NCI-H1105 treated with DMSO at 0.1 percent for 48 hours (cell line): ENCODE measurements around the gene ANTXR1.

Experiments used
- DNase-seq: peaks from one replicate; lab custom pipeline; 2025; lab: John Stamatoyannopoulos, UW

Gene ANTXR1

DNA sequence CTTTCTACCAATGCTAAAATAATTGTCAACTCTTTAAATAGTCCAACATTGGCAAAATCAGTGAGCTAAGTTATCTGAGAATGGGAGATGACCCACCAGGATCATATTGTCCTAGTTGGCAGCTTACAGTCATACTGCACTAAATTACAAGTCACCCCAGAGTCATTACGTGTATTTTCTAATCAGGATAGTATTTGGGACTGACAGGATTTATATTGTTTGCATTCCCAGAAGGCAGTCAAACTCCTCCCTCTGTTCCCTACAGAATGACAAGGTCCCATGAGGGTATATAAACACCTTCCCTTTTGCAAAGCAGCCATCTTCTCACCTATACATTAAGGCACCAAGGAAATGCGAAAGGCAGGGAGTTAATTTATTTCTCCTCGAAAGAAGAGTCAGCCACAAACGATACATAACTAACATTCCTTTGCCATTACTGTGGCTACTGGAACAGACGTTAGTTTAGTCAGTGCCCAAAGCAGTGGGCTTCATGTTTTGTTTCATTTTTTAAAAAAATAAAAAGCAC is 125.3 kb downstream of the ANTXR1 start:
- no peak for DNase-seq

DNA sequence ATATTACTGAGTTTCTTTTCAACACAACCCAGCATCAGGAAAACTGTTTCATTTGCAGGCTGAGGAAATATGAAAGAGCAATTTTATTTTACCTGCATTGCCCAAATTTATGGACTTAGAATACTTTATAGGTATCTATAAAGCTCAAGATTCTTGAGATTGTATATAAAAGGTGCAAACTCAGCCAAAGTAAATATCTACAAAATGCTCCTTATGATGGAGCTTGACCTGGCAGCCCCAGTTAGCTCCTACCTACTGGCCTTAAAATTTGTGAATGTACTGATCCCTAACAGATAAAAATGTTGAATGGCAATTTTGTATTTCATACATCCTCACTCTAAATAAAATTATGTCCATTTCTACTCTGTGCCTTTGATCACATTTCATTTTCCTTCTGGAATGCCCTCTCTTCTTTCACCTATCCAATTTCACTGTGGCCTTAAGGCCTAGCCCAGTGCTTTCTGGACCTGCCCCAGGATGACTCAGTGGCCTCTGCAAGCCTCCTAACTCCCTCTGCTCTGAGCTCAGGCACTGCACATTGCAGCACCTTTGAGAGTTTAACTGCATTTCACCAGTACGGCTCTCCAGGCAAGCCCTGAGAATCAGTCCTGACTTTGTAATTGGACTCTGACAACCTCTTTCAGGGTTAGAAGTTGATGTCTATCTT is 125.9 kb downstream of the ANTXR1 start:
- no peak for DNase-seq

DNA sequence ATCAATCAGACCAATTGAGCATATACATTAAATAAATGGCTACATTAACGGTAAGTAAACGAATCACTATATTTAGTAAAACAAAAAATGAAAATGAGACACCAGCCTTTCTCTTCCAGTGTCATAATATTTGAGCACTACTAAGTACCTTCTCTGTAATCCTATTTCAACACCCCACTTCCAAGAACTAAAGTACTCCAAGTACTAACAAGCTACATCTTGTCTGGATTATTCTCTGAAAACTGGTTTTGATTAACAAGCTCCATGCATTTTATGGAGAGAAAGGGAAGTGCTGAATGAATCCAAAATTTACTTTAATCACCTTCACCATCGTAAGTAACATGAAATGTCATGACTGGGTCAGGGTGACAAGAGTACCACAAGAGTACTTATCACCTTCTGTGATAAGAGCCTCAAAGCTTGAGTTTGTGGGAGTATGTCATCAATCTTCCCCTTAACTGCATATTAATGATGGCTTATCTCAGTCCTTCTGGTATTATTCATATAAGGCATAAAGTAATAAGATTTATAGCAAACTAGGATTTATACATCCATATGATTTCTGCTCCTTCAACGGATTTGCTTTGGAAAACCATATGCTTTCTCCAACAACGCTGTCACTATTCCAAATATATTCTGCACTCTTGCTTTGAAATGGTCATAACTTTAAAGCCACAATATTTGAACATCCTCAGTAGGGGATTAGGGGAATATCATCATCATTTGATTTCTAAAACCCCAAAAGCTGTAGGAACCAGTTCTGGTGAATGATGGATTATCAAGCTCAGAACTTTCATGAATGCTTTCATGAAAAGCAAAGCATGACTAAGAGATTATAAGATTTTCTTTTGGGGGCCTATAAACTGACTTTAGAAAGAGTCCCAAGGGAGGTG is 127.0 kb downstream of the ANTXR1 start:
- no peak for DNase-seq

DNA sequence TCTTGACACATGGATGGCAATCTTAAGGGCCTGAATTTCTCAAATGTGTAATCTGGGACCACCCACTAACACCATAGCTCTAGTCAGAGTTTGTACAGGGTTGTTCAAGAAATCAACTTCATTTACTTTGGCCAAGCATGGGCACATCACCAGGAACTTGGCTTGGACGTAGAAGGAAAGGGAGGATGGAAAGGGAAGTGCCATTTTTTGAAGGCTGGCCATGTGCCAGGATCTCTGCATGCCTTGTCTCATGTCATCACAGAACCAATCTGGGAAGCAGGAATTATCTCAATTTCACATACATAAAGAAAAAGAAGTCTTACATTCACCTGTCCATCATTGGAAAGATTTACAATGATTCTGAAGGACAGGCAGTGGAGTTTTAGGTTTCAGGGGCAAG is 128.1 kb downstream of the ANTXR1 start:
- no peak for DNase-seq

DNA sequence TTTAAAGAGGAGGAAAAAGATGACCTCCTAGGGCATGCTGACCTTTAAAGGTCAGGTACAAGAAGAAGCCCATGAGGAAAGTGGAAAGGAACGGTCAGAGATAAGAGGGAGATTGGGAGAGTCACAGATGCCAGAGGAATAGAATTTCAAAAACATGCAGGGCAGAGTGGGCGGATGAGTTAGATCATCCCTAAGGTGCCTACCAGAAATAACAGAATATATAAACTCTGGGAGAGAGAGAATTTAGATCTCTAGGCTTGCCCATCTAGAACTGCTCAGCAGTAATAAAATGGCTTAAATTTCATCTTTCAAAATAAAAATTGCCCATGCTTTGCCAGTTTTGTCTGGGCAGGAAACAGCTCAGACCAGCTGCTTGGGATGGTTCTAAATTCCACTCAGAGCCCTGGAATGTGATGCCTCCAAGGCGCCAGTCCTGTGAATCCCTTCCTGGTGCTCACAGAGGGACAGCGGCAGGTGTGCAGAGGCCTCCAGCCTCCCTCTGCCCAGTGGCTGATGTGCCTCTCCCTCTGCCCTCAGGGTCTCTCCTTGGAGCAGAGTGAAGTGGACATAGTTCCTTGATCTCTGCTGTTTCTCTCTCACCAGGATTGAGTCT is 130.9 kb downstream of the ANTXR1 start:
- DNase-seq, result no peak

DNA sequence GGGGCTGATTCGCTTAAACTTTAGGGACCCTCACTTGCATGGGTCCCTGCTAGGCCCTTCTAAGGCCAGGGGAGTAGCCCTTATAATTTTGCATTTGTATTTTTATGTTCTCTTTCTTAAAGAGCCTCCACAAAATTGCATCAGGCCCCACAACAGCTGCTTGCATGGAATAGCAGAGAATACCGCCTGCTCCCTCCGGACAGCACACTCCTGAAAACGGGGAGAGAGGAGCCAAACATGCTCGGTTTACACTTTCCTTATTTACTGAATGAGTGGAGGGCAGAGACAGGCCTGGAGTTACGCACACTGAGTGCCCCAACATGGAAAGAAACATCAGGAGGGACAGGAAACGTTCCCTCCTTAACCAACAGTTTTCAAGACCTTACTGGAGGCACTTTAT is 132.2 kb downstream of the ANTXR1 start:
- DNase-seq, result no peak

DNA sequence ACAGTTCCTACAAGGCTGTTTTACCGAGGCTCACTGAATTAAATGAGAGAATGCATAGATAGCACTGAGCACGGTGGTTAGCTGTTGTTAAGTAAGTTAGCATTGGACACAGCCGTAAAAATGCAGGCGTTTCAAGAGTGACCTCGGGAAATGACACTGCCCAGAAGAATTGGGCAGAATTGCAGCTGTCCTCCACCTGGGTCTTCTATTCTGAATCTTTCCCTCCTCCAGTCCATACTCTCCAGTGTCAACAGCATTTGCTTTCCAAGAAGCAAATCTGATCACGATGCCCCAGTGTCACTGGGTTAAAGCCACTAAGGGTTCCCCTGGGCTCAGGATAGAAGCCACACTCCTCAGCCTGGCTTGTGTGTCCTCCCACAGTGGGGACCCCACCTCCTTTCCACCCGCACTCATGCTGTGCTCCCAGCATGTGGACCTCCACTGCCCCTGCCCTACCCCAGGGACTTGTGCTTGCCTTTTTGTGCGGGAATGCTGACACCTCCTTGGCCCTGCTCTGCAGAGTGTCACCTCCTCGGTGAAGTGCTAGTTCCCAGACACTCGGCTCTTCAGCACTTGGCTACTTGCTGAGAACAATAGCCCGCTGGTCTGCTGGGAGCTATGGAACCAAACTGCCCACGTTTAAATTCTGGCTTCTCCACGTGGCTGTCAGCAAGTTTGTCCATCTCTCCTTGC is 135.0 kb downstream of the ANTXR1 start:
- no peak for DNase-seq

DNA sequence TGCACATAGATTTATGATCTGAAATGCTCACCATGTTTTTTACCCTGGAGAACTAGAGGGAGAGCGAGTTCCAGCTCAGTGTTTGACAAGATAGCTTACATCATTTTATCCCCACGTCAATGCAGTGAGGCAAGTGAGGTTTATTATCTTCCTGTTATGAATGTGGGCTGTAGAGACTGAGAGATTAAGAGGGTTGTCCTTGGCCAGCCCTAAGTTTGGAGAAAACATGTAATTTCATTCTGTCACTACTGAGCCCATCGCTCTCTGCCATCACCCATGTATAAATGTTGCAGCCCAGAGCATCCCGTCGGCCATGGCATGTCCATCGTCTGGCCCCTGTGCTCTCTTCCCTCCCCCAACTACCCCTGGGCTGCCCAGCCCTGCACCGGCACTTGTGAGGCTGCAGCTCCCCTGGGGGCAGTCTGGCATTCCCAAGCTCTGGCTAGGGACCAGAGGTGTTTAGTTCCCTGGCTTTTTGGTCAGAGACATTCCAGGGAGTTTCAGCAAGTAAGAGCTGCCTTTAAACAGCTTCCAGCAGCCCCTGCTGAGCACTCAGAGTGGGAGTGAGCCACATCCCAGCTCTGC is 136.7 kb downstream of the ANTXR1 start:
- DNase-seq, result no peak

DNA sequence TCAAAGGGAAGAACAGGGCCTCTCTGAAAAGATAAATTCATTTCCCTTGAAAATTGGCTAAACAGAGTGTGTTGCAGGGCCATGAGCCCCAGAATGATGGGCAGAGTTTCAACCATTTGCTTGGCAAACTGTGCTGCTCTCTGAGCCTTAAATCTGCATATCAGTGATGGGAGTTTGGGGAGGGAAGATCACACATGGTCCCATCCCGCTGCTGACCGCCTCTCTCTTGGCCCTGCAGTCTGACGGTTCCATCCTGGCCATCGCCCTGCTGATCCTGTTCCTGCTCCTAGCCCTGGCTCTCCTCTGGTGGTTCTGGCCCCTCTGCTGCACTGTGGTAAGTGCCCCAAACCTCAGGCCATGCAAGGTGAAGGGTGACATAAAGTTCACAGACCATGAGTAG is 139.0 kb downstream of the ANTXR1 start:
- no peak for DNase-seq

DNA sequence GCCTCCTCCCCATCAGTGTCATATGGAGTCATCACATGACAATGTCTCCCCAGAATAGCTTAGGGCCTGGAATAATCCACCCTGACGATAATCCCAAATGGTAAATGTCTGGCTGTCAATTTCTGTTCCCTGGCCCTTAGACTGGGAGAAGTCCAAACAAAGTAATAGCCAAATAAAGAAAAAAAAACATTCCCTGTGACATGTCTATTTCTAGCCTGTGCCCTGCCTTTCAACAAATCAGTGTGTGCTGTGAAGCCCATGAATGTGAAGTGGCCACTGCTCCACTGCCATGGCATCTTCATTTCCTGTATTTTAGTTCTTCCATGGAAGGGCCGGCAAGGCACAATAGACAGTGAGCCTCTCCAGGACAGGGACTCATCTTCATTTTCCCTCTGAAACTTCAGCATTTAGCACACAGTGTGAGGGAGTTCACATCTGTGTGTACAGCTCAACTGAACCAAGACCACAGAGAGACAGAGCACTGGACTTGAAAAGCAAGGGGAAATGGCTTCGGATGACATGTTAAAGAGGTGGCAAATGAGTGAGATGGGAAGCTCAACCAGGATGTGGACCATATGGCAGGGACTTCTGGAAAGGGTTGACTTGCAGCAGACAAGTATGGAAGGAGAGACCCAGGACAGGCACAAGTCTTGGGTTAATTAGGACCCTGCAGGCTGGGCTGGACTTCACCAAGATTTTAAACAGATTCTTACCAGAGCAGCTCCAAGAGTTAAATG is 140.0 kb downstream of the ANTXR1 start:
- DNase-seq, result no peak

DNA sequence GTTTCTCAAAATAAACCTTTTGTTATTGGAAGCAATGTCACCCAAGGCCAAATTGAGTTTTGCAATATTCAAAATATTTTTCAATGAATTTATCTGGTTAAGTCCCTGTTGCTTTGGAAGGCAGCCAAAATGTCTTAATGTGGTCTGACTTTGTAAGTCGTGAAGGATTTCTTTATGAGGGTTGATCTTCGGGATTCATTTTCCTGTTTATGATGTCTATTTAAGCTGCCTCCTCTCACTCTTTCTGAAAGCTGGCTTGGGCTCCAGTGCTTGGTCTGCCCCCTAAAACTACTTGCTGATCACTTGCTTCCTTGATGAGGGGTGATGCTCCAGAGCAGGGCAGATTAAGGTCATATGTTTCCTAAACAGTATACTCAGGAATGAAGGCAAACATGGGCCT is 141.1 kb downstream of the ANTXR1 start:
- DNase-seq, result no peak

DNA sequence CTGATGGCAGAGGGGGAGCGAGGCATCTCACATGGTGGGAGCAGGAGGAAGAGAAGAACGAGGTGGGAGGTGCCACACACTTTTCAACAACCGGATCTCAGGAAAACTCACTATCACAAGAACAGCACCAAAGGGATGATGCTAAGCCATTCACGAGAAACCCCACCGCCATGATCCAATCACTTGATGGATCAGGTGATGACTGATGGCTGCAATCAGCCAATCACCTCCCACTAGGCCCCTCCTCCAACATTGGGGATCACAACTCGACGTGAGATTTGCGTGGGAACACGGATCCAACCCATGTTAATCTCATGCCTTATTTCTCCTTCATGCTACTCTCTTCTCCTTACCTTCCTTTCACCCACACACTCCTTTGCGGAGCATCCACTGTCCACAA is 143.6 kb downstream of the ANTXR1 start:
- DNase-seq, result no peak

DNA sequence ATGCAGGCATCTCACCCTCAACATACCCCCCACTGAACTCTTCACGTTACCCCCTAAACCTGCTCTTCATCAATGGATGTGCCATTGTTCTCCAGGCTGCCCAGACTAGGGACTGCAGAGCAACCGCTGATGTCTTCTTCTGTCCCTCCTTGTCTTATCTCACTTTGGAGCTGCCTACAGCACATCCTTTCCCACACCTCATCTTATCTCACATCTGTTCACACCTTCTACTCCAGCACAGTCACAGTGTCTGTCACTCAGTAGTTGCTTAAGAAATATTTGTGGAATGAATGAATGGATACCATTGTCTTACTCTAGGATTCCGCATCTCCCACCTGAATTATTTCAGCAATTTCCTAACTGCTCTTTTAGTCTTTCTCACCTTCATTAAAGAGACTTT is 144.5 kb downstream of the ANTXR1 start:
- no peak for DNase-seq

DNA sequence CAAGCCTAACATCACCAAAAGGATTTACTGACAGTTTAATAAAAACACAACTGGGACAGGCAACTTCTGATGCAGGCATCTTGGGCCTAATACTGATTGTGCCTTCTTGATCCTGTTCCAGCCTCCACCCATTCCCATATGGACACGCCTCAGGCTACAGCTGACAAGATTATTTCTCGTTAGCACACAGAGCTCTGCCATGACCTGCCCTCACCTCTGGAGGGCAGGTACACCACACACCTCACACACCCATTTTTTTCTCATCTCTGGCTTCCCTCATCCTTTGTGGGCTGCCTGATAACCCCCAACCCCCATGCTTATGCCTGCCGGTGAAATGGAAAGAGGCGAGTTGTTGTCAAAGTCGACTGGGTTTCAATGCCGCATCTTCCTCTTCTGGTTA is 147.0 kb downstream of the ANTXR1 start:
- peak; percentile 11 for DNase-seq

DNA sequence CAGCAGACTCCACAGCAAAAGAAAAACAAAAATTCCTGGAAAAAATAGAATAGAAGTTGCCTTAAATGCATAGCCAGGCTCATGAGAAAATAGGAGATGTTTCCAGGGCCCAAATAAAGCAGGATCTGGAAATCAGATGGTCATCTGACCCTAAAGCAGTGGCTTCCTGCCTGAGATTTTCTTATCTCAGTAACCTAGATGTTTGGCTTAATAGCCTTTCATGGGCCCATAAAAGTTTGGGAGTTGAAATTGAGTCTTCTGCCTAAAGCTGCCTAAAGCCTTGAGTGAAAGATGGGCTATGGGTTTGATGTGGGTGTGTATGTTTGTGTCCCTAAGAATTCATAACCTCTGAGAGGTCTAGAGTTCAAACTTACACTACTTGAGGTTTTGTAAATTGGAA is 149.1 kb downstream of the ANTXR1 start:
- DNase-seq, result no peak

DNA sequence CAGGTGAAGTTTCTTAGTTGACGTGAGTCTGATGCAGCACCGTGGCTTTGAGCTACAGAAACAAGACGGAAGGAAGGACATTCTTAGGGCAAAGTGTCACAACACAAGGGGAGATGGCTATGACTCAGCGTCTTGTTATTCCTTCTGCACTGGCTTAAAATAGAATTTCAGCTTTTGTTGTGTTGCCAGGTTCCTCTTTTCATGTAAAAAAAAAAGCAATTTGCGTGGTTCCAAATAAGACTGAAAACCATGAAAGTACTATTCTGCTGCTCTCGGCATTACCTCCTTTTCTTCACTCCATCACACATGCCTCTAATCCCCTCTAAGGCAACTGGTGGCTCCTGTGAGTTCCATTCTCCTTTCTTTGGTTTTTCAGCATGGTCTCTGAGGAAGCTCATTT is 150.1 kb downstream of the ANTXR1 start:
- no peak for DNase-seq

DNA sequence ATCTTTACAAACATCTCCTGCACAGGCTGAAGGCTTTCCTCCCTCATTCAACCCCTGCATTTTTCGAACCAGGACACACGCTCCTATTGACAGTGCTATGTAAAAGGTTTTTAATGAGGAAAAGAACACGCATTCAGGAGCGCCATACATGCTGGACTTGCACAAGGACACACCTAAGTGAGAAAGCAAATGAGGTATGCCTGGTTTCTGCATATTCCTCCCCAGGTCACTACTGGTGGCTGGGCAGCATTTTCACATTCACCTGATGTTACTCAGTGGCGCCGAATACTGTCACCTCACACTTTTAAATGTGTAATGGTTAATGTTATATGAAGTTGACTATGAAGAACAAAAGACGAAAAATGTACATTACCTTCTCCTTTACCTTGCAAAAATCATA is 150.6 kb downstream of the ANTXR1 start:
- DNase-seq, result no peak

DNA sequence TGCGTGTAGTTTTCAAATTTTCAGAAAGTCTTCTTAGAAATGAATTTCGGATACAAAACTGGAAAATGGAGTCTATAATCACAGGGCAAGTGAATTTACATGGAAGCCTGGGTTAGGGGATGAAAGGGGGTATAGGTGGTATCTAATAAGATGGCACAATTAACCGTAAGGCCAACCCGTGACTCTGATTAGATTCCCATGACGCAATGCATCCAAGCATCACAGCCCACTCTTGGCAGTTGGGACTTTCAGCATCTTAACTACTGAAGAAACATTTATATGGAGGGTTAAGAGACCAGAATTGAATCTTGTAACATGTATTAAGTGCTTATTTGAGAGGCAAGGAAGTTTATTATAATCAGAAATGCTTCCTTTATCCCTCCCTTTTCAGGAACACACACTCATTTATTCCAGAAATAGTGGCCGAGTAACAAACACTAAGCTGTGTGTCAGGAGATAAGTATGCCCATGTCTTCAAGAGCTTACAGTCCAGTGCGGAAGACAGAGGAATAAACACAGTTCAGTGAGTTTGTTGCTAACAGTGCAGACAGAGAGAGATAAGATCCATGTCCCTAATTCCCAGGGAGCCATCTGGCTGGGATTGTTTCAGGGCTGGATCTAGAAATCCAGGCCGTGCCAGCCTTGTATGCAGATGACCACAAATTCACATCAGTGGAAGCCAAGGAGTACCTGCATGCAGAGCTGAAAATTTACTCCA is 151.2 kb downstream of the ANTXR1 start:
- no peak for DNase-seq

DNA sequence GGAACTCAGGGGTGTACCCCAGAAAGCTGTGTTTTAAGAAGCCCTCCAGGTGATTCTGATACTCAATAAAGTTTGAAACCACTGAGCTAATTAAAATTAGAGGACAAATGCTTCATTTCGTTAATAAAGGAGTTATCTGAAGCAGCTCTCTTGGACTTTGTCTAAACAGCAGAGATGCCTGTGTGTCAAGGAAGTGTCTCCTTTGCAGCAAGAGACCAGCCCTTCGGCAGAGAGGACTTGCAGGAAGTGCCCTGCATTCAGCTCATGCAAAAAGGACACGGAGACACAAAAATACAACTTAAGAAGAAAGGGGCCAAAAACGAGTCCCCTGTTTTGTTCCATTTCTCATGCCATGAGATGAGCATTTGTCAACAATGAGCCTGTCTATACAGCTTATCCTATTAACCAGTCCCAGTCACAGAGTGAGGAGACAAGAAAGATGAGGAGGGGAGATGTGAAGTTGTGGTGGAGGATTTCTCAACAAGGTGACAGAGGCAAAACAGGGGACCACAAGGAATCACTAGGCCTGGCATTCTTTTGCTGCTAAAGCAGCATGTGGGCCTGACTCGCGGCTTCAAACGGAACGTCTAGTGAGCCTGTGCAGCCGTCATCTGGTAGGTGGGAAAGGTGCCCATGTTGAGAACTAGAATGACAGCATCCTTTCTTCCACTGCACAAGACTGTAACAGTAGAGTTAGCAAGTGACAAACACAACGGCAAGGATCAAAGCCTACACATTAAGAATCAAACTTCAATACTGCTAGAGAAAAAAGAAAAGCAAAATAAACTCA is 152.3 kb downstream of the ANTXR1 start:
- DNase-seq, result no peak

DNA sequence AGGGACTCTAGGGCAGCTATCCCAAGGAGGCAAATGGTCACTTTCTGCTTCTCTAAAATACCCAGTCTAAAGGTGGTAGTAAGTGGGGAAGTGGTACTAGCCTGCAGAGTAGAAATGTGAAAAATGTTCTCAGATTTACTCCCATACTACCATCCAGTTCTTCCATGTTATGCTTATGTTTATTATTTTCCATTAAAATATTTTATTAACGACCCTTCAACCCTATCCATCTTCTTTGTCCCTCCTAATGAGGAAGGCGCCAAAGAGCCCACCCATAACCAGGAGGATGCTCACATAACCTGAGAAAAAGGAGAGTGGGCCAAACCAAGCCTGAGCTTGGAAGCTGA is 153.5 kb downstream of the ANTXR1 start:
- DNase-seq, result no peak
